ENCODE measurements around the gene GXYLT1.
A peak's percentile ranks its signal among the peaks of the same experiment; 100 is the strongest.
"Not testable (repeated sequence)": the region's sequence is repeated elsewhere in the genome, so short reads cannot be mapped to it uniquely, and the experiment has no call there.

The GXYLT1 gene

GRCh38 chr12:42144408-42145196 is at the start of gene GXYLT1:
TSS of gene GXYLT1 (minus strand) at chr12:42144874. CDS start at chr12:42144646, 228 bp downstream.
- DNase-seq: peak; percentile 84

- no peak for DNase-seq
Measured at GRCh38 chr12:42192686-42193085, 48.0 kb upstream of the GXYLT1 start.

GRCh38 chr12:42192258-42192657 is 47.6 kb upstream of the GXYLT1 start:
- DNase-seq: no peak

GRCh38 chr12:42190376-42190775 is 45.7 kb upstream of the GXYLT1 start:
- DNase-seq: no peak

- not testable (repeated sequence) for DNase-seq
Measured at GRCh38 chr12:42188275-42188674, 43.6 kb upstream of the GXYLT1 start.

GRCh38 chr12:42187799-42188198 is 43.1 kb upstream of the GXYLT1 start:
- DNase-seq: no peak

- DNase-seq: no peak
Measured at GRCh38 chr12:42186793-42187192, 42.1 kb upstream of the GXYLT1 start.

GRCh38 chr12:42182394-42182793 is 37.7 kb upstream of the GXYLT1 start:
- no peak for DNase-seq

- DNase-seq: no peak
Measured at GRCh38 chr12:42180990-42181596, 36.4 kb upstream of the GXYLT1 start.

- no peak for DNase-seq
Measured at GRCh38 chr12:42178101-42178500, 33.4 kb upstream of the GXYLT1 start.

- DNase-seq: no peak
Measured at GRCh38 chr12:42174978-42175377, 30.3 kb upstream of the GXYLT1 start.

- DNase-seq: no peak
Measured at GRCh38 chr12:42173961-42174521, 29.4 kb upstream of the GXYLT1 start.

- DNase-seq: no peak
Measured at GRCh38 chr12:42172441-42173210, 28.0 kb upstream of the GXYLT1 start.

- no peak for DNase-seq
Measured at GRCh38 chr12:42167711-42168110, 23.0 kb upstream of the GXYLT1 start.

GRCh38 chr12:42166501-42166900 is 21.8 kb upstream of the GXYLT1 start:
- no peak for DNase-seq

- no peak for DNase-seq
Measured at GRCh38 chr12:42163913-42164312, 19.2 kb upstream of the GXYLT1 start.

- no peak for DNase-seq
Measured at GRCh38 chr12:42162965-42163364, 18.3 kb upstream of the GXYLT1 start.

GRCh38 chr12:42162193-42162592 is 17.5 kb upstream of the GXYLT1 start:
- DNase-seq: no peak

- no peak for DNase-seq
Measured at GRCh38 chr12:42161529-42161928, 16.9 kb upstream of the GXYLT1 start.

- no peak for DNase-seq
Measured at GRCh38 chr12:42156232-42156631, 11.6 kb upstream of the GXYLT1 start.

- DNase-seq: no peak
Measured at GRCh38 chr12:42145552-42146215, 1.0 kb upstream of the GXYLT1 start.

GRCh38 chr12:42145197-42145549 is 499 bp upstream of the GXYLT1 start:
- DNase-seq: no peak

GRCh38 chr12:42144158-42144407 is 591 bp downstream of the GXYLT1 start:
- no peak for DNase-seq

All from CD4-positive, alpha-beta T cell treated with Interleukin-21 for 1 hour (primary cell).